Cardiac fibroblast (primary cell): ENCODE data around the gene NPTX2.

Experiments
- DNase-seq, 2 donors: peaks; one replicate each; pipeline versions ENCODE4 v3.0.0 to v3.0.0-alpha.2; 2010; ENCODE audit warnings: low read depth in 2 of 2
- H3K4me3 ChIP-seq, 2 donors: replicated peaks in 1 of 2; 1 replicate in 1 of 2; 2 replicates in 1 of 2; pipeline ENCODE4 v1.5.1; 2011; ENCODE audit warnings: low read depth in 2 of 2, low read length in 2 of 2, mild to moderate bottlenecking in 2 of 2, moderate library complexity in 1 of 2
- CTCF ChIP-seq: IDR thresholded peaks from one replicate; pipeline ENCODE4 v1.5.1; 2011; ENCODE audit warnings: low read depth, mild to moderate bottlenecking, low read length, inconsistent platforms

The NPTX2 gene

GRCh38 chr7:98626460-98627412 is 9.7 kb downstream of the NPTX2 start:
- no peak for DNase-seq
- TF ChIP-seq CTCF = no peak

GRCh38 chr7:98627413-98627790 is 10.3 kb downstream of the NPTX2 start:
- no peak for TF ChIP-seq CTCF
- no peak for DNase-seq
- no peak overlapping the region for H3K4me3 ChIP-seq

More at GRCh38 chr7:98626460-98627412, 9.7 kb downstream of the NPTX2 start:
- no peak overlapping the region for H3K4me3 ChIP-seq

GRCh38 chr7:98628418-98628817 is 11.3 kb downstream of the NPTX2 start:
- no peak overlapping the region for H3K4me3 ChIP-seq
- DNase-seq = no peak
- no peak for TF ChIP-seq CTCF

GRCh38 chr7:98629001-98629431 is 11.9 kb downstream of the NPTX2 start:
- H3K4me3 ChIP-seq = no peak overlapping the region
- no peak for DNase-seq
- TF ChIP-seq CTCF = no peak

GRCh38 chr7:98630149-98630548 is 13.1 kb downstream of the NPTX2 start:
- H3K4me3 ChIP-seq = no peak overlapping the region
- no peak for DNase-seq
- no peak for TF ChIP-seq CTCF

GRCh38 chr7:98630770-98631169 is 13.7 kb downstream of the NPTX2 start:
- TF ChIP-seq CTCF = no peak
- DNase-seq = no peak

More at GRCh38 chr7:98630770-98631169, 13.7 kb downstream of the NPTX2 start:
- no peak overlapping the region for H3K4me3 ChIP-seq
